GM06990 (cell line): Measurements from ENCODE around the gene C8B.

Source experiments
- DNase-seq: peaks from one replicate; pipeline ENCODE4 v3.0.0-alpha.2; 2011; ENCODE audit not compliant: insufficient read length; ENCODE audit errors: extremely low read depth
- H3K27me3 ChIP-seq: replicated peaks from 2 replicates; pipeline ENCODE4 v1.6.0; 2011; ENCODE audit warnings: low read length; ENCODE audit not compliant: control insufficient read depth, insufficient read depth
- H3K36me3 ChIP-seq: 2 replicates; pipeline ENCODE4 v1.5.1; 2011; ENCODE audit warnings: low read length; ENCODE audit not compliant: control insufficient read depth, insufficient read depth
- H3K4me3 ChIP-seq: replicated peaks from 2 replicates; pipeline ENCODE4 v1.5.1; 2011; ENCODE audit warnings: low read depth, mild to moderate bottlenecking, control low read depth, low read length
- TF ChIP-seq, protein P1 (sequence below): IDR thresholded peaks from 2 replicates; pipeline ENCODE4 v1.5.1; 2011; ENCODE audit warnings: low read length, control low read depth, mild to moderate bottlenecking, inconsistent platforms; ENCODE audit not compliant: insufficient read depth, poor library complexity, severe bottlenecking

The C8B gene

DNA sequence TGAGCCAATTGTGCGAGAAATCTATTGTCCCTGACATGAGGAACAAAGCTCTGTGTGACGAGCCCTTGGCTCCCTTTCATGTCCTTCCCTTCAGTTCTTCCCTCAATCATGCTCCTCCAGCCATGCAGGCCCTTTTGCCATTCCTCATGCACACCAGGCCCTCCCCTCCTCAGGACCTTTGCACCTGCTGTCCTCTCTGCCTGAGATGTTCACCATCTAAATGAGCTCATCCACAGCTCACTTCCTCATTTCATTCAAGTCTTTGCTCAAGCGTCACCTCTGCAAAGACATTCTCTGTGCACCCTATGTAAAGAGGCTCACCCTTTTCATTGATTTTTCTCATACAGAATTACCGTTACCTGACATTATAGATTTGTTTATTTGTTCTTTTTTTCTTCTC, 43.7 kb downstream of the C8B start:
- no peak for DNase-seq
- no peak overlapping the region for H3K4me3 ChIP-seq
- H3K27me3 ChIP-seq: no peaks in the 10 kb centered on the region; the same call in 1 of the 2 replicates
- TF ChIP-seq, protein P1, sequence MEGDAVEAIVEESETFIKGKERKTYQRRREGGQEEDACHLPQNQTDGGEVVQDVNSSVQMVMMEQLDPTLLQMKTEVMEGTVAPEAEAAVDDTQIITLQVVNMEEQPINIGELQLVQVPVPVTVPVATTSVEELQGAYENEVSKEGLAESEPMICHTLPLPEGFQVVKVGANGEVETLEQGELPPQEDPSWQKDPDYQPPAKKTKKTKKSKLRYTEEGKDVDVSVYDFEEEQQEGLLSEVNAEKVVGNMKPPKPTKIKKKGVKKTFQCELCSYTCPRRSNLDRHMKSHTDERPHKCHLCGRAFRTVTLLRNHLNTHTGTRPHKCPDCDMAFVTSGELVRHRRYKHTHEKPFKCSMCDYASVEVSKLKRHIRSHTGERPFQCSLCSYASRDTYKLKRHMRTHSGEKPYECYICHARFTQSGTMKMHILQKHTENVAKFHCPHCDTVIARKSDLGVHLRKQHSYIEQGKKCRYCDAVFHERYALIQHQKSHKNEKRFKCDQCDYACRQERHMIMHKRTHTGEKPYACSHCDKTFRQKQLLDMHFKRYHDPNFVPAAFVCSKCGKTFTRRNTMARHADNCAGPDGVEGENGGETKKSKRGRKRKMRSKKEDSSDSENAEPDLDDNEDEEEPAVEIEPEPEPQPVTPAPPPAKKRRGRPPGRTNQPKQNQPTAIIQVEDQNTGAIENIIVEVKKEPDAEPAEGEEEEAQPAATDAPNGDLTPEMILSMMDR: no peak
- no peaks in the 10 kb centered on the region for H3K36me3 ChIP-seq

DNA sequence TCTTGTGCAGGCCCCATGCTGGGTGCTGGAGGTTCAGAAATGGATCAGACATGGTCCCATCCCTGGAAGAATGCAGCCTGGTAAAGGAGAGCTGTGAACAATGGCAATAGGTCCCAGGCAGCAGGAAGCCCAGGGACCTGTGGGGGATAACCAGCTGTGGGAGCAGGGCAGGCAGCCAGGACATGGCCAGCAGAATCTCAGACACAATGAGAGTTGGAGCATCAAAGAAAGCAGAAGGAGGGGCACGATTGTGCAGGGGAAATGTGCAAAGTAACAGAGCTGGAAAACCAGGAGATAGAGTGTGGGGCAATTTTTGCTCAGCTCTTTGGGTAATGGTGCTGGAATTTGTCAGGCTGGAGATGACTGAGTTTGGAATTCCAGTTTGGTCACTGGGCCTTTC, 44.3 kb downstream of the C8B start:
- H3K4me3 ChIP-seq: no peak overlapping the region
- H3K36me3 ChIP-seq: no peaks in the 10 kb centered on the region
- no peaks in the 10 kb centered on the region; the same call in 1 of the 2 replicates for H3K27me3 ChIP-seq
- TF ChIP-seq, protein P1: no peak
- DNase-seq: no peak

DNA sequence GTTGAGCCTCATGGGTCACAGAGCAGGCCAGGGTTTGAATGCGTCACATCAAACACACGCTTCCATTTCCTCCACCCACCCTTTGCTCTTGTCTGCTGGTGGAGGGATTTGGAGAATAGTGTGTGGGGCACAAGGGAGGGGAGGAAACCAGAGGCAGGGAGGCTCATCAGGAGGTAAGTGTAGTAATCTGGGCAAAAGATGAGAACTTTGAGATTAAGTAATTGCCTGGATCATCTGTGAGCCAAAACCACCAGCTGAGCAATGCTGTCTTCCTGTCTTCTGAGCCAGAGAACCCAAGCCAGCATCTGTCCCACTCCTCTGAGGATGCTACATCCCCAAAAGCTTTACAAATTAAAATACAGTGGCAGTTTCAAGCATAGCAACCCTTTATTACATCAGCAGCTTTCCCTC, 45.2 kb downstream of the C8B start:
- H3K4me3 ChIP-seq: no peak overlapping the region
- TF ChIP-seq, protein P1: no peak
- no peaks in the 10 kb centered on the region; the same call in 1 of the 2 replicates for H3K27me3 ChIP-seq
- H3K36me3 ChIP-seq: no peaks in the 10 kb centered on the region
- DNase-seq: no peak

DNA sequence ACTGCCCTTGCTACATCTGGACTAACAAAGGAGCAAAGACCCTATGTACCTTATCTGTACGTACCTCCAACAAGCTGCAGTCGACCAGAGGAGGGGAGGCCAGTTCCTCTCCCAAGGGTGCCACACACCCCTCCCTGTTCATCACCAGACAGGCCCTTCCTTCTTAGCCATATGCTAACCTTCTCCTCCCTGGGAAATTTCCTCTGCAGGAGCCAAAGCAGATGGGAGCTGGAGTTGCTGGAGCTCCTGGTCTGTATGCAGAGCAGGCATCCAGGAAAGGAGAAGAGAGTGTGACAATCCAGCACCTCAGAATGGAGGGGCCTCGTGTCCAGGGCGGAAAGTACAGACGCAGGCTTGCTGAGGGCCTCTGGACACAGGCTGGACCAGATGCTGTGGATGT, 48.5 kb downstream of the C8B start:
- TF ChIP-seq, protein P1: no peak
- no peak overlapping the region for H3K4me3 ChIP-seq
- no peaks in the 10 kb centered on the region for H3K36me3 ChIP-seq
- no peaks in the 10 kb centered on the region; the same call in 1 of the 2 replicates for H3K27me3 ChIP-seq
- no peak for DNase-seq

DNA sequence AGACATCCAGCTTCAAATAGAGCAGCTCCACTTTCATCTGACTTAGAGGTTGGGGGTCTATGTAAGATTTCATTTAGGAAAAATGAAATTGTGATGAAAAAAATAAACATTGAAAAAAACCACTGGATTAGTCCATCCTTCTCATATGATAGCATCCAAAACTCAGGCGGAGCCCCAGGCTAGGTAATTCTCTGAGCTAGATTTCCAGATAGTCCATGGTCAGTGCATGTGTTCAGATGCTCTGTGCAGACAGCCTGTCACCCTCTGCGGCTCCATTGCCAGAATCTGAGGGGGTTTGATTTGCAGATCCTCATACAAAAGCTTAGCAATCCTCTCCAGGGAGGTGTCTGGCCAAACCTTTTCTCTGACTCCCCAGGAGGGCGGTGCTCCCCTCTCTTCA, 49.2 kb downstream of the C8B start:
- TF ChIP-seq, protein P1: no peak
- Histone ChIP-seq H3K36me3 (no peaks in the 10 kb centered on the region), H3K27me3 (no peaks in the 10 kb centered on the region; the same call in 1 of the 2 replicates), H3K4me3 (no peak overlapping the region)
- DNase-seq: no peak

DNA sequence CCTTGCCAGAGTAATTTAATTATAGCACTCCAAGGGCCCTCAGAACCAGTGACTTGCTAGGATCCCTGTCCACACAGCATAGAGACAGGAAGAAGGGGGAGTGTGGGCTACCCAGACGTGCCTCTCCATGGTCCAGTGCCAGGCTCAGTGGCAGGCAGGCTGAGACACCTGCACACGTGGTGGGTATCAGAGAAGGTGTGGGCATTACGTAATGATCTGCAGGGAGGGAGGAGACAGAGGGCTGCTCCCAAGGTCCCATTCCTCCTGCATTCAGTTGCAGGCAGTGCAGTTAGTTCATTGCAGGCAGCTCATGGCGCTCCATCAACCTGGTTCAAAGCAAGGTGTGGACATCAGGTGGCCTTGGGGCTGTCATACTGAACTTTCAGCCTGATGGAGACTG, 49.9 kb downstream of the C8B start:
- no peak for DNase-seq
- Histone ChIP-seq H3K4me3 (no peak overlapping the region), H3K27me3 (no peaks in the 10 kb centered on the region; the same call in 1 of the 2 replicates), H3K36me3 (no peaks in the 10 kb centered on the region)
- TF ChIP-seq, protein P1: no peak
